B cell (primary cell): ENCODE data around the gene PLXDC1. TPM values are rescaled to one million over a fixed set of nuclear protein-coding genes. Genes with fewer than 3 reads are reported as not detected.
A peak's percentile ranks its signal among the peaks of the same experiment; 100 is the strongest.

Experiments
- ATAC-seq: fragments of 200-7000 bp; cut with Tn5 transposase; one replicate; pipeline ENCODE4 v1.10.0; 2021; ENCODE audit warnings: low read depth, mild to moderate bottlenecking, moderate number of reproducible peaks, moderate library complexity
- CTCF ChIA-PET: fragments of 350-600 bp; sonication (Branson Sonifier 250); formaldehyde crosslinking; loops from one replicate; lab custom pipeline; 2021; ENCODE audit warnings: antibody characterized with exemption, inconsistent platforms; lab: Charles Lee
- POLR2A ChIA-PET: fragments of 350-600 bp; sonication (Branson Sonifier 250); formaldehyde crosslinking; loops from one replicate; lab custom pipeline; 2021; ENCODE audit warnings: antibody characterized with exemption; lab: Charles Lee
- DNase-seq: peaks from one replicate; pipeline ENCODE4 v3.0.0; 2013
- H2AFZ ChIP-seq: 2 replicates; pipeline ENCODE4 v1.6.1; 2012; ENCODE audit warnings: mild to moderate bottlenecking, low read depth, low read length; ENCODE audit not compliant: insufficient read depth, poor library complexity, severe bottlenecking
- H3K27ac ChIP-seq, 2 donors: 1 replicate in 1 of 2; 2 replicates in 1 of 2; pipeline ENCODE4 v1.5.1; 2012 to 2013; ENCODE audit warnings: low read length in 2 of 2, mild to moderate bottlenecking in 2 of 2, moderate library complexity in 1 of 2
- H3K27me3 ChIP-seq, 4 experiments: fragments of 200-600 bp in 1 of 4; sonication (generic) in 1 of 4; replicated peaks in 1 of 4; 1 replicate in 2 of 4; 2 replicates in 2 of 4; pipeline versions ENCODE4 v1.6.1 to v1.7.0; 2013 to 2016; ENCODE audit warnings: low read length in 3 of 4, mild to moderate bottlenecking in 2 of 4, mixed read lengths in 1 of 4, moderate library complexity in 1 of 4; ENCODE audit not compliant: insufficient read depth in 4 of 4, control insufficient read depth in 3 of 4; ENCODE audit errors: control extremely low read depth in 1 of 4
- H3K36me3 ChIP-seq, 2 experiments: replicated peaks in 1 of 2; 1 replicate in 1 of 2; 2 replicates in 1 of 2; pipeline versions ENCODE4 v1.6.1 to v1.7.1; 2013; ENCODE audit warnings: low read length in 1 of 2; ENCODE audit not compliant: insufficient read depth in 2 of 2, control insufficient read depth in 1 of 2; ENCODE audit errors: control extremely low read depth in 1 of 2, extremely low read depth in 1 of 2
- H3K4me1 ChIP-seq, 2 donors: fragments of 200-600 bp in 1 of 2; sonication (generic) in 1 of 2; 1 replicate in 1 of 2; 2 replicates in 1 of 2; pipeline versions ENCODE4 v1.5.1 to v1.6.1; 2013 to 2017; ENCODE audit warnings: low read length in 2 of 2; ENCODE audit not compliant: control insufficient read depth in 2 of 2, insufficient read depth in 2 of 2
- H3K4me2 ChIP-seq: replicated peaks from 2 replicates; pipeline ENCODE3; 2012; ENCODE audit warnings: mild to moderate bottlenecking, low read depth, low read length; ENCODE audit not compliant: poor library complexity, severe bottlenecking
- H3K4me3 ChIP-seq, 5 experiments: fragments of 200-600 bp in 1 of 5; sonication (generic) in 1 of 5; 1 replicate in 3 of 5; 2 replicates in 2 of 5; pipeline versions ENCODE4 v1.5.1 to v1.7.0; 2011 to 2016; ENCODE audit warnings: low read length in 4 of 5, mild to moderate bottlenecking in 4 of 5, low read depth in 2 of 5, control low read depth in 1 of 5, moderate library complexity in 1 of 5; ENCODE audit not compliant: insufficient read depth in 1 of 5; ENCODE audit errors: control extremely low read depth in 1 of 5, extremely low read depth in 1 of 5
- H3K79me2 ChIP-seq: fragments of 200-600 bp; sonication (generic); one replicate; pipeline ENCODE4 v1.6.0; 2016; ENCODE audit warnings: low read length; ENCODE audit not compliant: control insufficient read depth, insufficient read depth
- H3K9ac ChIP-seq: fragments of 200-600 bp; sonication (generic); 2 replicates; pipeline ENCODE4 v1.6.1; 2017; ENCODE audit warnings: mild to moderate bottlenecking, low read length, moderate library complexity
- H3K9me3 ChIP-seq, 3 donors: one replicate each; pipeline versions ENCODE4 v1.6.1 to v1.7.1; 2013; ENCODE audit warnings: low read length in 2 of 3; ENCODE audit not compliant: control insufficient read depth in 2 of 3, insufficient read depth in 1 of 3; ENCODE audit errors: control extremely low read depth in 1 of 3
- H4K20me1 ChIP-seq: 2 replicates; pipeline ENCODE4 v1.6.0; 2012; ENCODE audit warnings: mild to moderate bottlenecking, low read length; ENCODE audit not compliant: insufficient read depth, control insufficient read depth, poor library complexity, severe bottlenecking
- H3K27ac Mint-ChIP-seq: one replicate; pipeline ENCODE4 v1.8.0; 2021; ENCODE audit warnings: mixed read lengths
- H3K27me3 Mint-ChIP-seq: one replicate; pipeline ENCODE4 v1.8.0; 2021; ENCODE audit warnings: mixed read lengths
- H3K4me1 Mint-ChIP-seq: one replicate; pipeline ENCODE4 v1.8.0; 2021; ENCODE audit warnings: mixed read lengths
- H3K4me3 Mint-ChIP-seq: one replicate; pipeline ENCODE4 v1.8.0; 2021; ENCODE audit warnings: mixed read lengths
- H3K9me3 Mint-ChIP-seq: one replicate; pipeline ENCODE4 v1.8.0; 2022; ENCODE audit warnings: mixed read lengths; ENCODE audit not compliant: insufficient read depth
- EZH2 ChIP-seq: IDR thresholded peaks from 2 replicates; pipeline ENCODE4 v1.6.1; 2012; ENCODE audit warnings: borderline replicate concordance, low read depth, mild to moderate bottlenecking, moderate library complexity, low read length; ENCODE audit not compliant: insufficient read depth, poor library complexity, severe bottlenecking
- WGBS: methylation state at CpG from one replicate; pipeline ENCODE4 v1.1.5; 2013; ENCODE audit warnings: missing lambda C conversion rate; ENCODE audit not compliant: insufficient coverage; 5-methylcytosine and 5-hydroxymethylcytosine counted together
- intact Hi-C: fragments of 100-400 bp; cut with micrococcal nuclease; formaldehyde crosslinking; loops from one replicate; pipeline ENCODE4 v1.10.0; 2022
- polyA plus RNA-seq: library from polyadenylated mRNA; depleted of rRNA; stranded (reverse); fragments of >200 nt; gene quantifications from 2 replicates; pipeline ENCODE4 v1.2.3, GENCODE V29; 2012
- total RNA-seq, 2 donors: library from RNA; stranded (reverse); fragments of 120-200 nt in 1 of 2; gene quantifications; 1 replicate in 1 of 2; 2 replicates in 1 of 2; pipeline versions ENCODE4 v1.2.3 to v1.2.4, GENCODE V29; 2013 to 2022
- TF ChIP-seq, protein P1 (sequence below): fragments of 200-600 bp; IDR thresholded peaks from one replicate; pipeline ENCODE4 v1.8.0; 2022; ENCODE audit warnings: antibody characterized with exemption, mild to moderate bottlenecking

PLXDC1 gene
- total and polyA plus RNA-seq, 2 donors (not counting 1 experiment from before 2014, with no cell fraction given) = 0.69 TPM; not detected in 1

DNA sequence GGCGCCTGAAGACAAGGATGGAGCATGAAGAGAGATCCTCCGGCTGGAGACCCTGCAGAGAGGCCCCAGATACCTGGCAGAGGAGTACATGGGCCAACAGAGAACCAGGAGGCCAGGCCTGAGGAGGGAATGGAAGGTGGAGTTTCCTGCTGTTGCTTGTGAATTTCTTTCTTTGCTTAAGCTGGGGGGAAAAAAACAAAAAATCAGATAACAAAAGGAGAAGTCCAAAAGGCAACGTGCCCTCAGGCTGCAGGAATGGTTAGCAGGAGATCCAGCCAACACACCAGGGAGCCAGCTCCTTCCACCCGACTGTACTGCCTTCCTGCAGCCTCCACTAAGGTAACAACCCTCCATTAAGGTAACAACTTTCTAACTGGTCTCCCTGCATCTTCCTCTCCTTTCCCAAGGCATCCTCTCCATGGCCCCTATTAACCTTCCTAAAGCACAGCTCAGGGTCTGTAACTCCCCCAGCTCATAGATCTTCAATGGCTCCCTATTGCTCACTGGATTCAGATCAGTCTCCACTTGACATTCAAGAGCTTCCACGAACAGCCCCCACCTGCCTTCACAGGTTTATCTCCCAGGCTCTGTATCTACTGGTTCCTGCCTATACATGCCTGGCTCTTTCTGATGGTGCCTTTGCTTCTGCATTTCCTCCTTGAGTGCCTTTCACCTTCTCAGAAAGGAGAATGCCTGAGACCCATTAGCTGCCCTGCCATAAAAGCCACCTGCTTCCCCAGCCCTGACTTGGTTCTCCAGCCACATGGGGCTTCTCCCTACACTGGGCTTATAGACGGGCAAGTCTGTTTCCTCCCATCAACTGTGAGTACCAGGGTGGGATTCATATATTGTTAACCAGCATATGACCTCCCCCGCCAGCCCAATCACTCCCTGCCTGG is 15.2 kb upstream of the PLXDC1 start:
- Mint-ChIP-seq H3K4me3 (peak overlapping the region; percentile 34), H3K27ac (no peak overlapping the region), H3K9me3 (no peaks in the 10 kb centered on the region), H3K4me1 (peaks cover 28% of the 10 kb centered on the region), H3K27me3 (peaks cover 22% of the 10 kb centered on the region)
- Histone ChIP-seq H3K9me3 (peaks cover 0 to 12% (median 0%) of the 10 kb centered on the region in 3 donors), H3K4me1 (peaks cover 27 to 29% of the 10 kb centered on the region in 2 donors), H2AFZ (no peak overlapping the region), H3K9ac (no peak overlapping the region), H3K4me2 (peak overlapping the region; percentile 20), H3K4me3 (no peak overlapping the region), H3K27ac (no peak overlapping the region), H4K20me1 (no peaks in the 10 kb centered on the region), H3K79me2 (no peaks in the 10 kb centered on the region), H3K36me3 (no peaks in the 10 kb centered on the region), H3K27me3 (peaks cover 0 to 42% (median 12%) of the 10 kb centered on the region in 4 experiments)
- 44% methylated on average over 5 of the region's 7 CpGs for WGBS
- TF ChIP-seq EZH2 = no peak
- TF ChIP-seq, protein P1, sequence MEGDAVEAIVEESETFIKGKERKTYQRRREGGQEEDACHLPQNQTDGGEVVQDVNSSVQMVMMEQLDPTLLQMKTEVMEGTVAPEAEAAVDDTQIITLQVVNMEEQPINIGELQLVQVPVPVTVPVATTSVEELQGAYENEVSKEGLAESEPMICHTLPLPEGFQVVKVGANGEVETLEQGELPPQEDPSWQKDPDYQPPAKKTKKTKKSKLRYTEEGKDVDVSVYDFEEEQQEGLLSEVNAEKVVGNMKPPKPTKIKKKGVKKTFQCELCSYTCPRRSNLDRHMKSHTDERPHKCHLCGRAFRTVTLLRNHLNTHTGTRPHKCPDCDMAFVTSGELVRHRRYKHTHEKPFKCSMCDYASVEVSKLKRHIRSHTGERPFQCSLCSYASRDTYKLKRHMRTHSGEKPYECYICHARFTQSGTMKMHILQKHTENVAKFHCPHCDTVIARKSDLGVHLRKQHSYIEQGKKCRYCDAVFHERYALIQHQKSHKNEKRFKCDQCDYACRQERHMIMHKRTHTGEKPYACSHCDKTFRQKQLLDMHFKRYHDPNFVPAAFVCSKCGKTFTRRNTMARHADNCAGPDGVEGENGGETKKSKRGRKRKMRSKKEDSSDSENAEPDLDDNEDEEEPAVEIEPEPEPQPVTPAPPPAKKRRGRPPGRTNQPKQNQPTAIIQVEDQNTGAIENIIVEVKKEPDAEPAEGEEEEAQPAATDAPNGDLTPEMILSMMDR = no peak
- ChIA-PET CTCF (interaction anchor here (0.9 to 6.9 kb wide), 6 partner anchors 8 to 185 kb away, joined by 3 to 77 read pairs (median 54); no protein-coding TSS in a partner anchor), POLR2A (interaction anchor here (0.7 to 1.2 kb wide), 2 partner anchors 10 to 13 kb away, joined by 3 read pairs; no protein-coding TSS in a partner anchor)
- ATAC-seq (no peak), DNase-seq (no peak)
- intact Hi-C loops = no loop called here
